ENCODE data around the gene ATP5F1D.

Gene ATP5F1D

GRCh38 chr19:1278713-1279660 lies 37.4 kb downstream of the ATP5F1D start:
- TF ChIP-seq EZH2phosphoT487 (IDR thresholded peaks at IDR 0.05; ENCODE audit: low read depth) (no peak), CTCF (IDR thresholded peaks at IDR 0.05; ENCODE audit: low read depth, low read length) (no peak)
- peaks cover 5% of the 10 kb centered on the region; the same call in 1 of the 2 replicates for H4K20me1 ChIP-seq (ENCODE audit: insufficient read depth, low read length)
- H3K9ac ChIP-seq (ENCODE audit: low read length): no peak overlapping the region
- H3K4me2 ChIP-seq (ENCODE audit: low read length): no peak overlapping the region
- peaks cover 17% of the 10 kb centered on the region for H3K4me1 ChIP-seq (ENCODE audit: low read length)
- no peaks in the 10 kb centered on the region for H3K9me3 ChIP-seq (ENCODE audit: insufficient read depth, low read length)
- peaks cover 24% of the 10 kb centered on the region for H3K36me3 ChIP-seq (replicated peaks; ENCODE audit: low read depth, low read length)
- no peak overlapping the region for H2AFZ ChIP-seq (ENCODE audit: low read depth, low read length)
- peaks cover 25% of the 10 kb centered on the region for H3K79me2 ChIP-seq (ENCODE audit: low read length)
- H3K27ac ChIP-seq (ENCODE audit: low read length): no peak overlapping the region
- H3K4me3 ChIP-seq (ENCODE audit: low read length): no peak overlapping the region
- H3K27me3 ChIP-seq (ENCODE audit: low read depth, low read length): peaks cover 6% of the 10 kb centered on the region; the same call in 1 of the 2 replicates

GRCh38 chr19:1279782-1280341 lies 38.3 kb downstream of the ATP5F1D start:
- Histone ChIP-seq H4K20me1 (ENCODE audit: insufficient read depth, low read length) (peaks cover 5% of the 10 kb centered on the region; the same call in 1 of the 2 replicates), H3K9ac (ENCODE audit: low read length) (no peak overlapping the region), H3K4me3 (ENCODE audit: low read length) (no peak overlapping the region), H3K9me3 (ENCODE audit: insufficient read depth, low read length) (no peaks in the 10 kb centered on the region), H3K27me3 (ENCODE audit: low read depth, low read length) (peaks cover 9% of the 10 kb centered on the region; the same call in 1 of the 2 replicates), H3K27ac (ENCODE audit: low read length) (no peak overlapping the region), H2AFZ (ENCODE audit: low read depth, low read length) (no peak overlapping the region), H3K79me2 (ENCODE audit: low read length) (peaks cover 16% of the 10 kb centered on the region), H3K36me3 (replicated peaks; ENCODE audit: low read depth, low read length) (peaks cover 15% of the 10 kb centered on the region), H3K4me2 (ENCODE audit: low read length) (no peak overlapping the region), H3K4me1 (ENCODE audit: low read length) (peaks cover 12% of the 10 kb centered on the region)
- TF ChIP-seq EZH2phosphoT487 (IDR thresholded peaks at IDR 0.05; ENCODE audit: low read depth) (no peak), CTCF (IDR thresholded peaks at IDR 0.05; ENCODE audit: low read depth, low read length) (peak; percentile 98)

GRCh38 chr19:1280636-1281568 lies 39.4 kb downstream of the ATP5F1D start:
- Histone ChIP-seq H2AFZ (ENCODE audit: low read depth, low read length) (no peak overlapping the region), H3K4me2 (ENCODE audit: low read length) (no peak overlapping the region), H3K4me1 (ENCODE audit: low read length) (peaks cover 9% of the 10 kb centered on the region), H3K9me3 (ENCODE audit: insufficient read depth, low read length) (no peaks in the 10 kb centered on the region), H3K27ac (ENCODE audit: low read length) (no peak overlapping the region), H3K36me3 (replicated peaks; ENCODE audit: low read depth, low read length) (peaks cover 12% of the 10 kb centered on the region), H4K20me1 (ENCODE audit: insufficient read depth, low read length) (peaks cover 5% of the 10 kb centered on the region; the same call in 1 of the 2 replicates), H3K4me3 (ENCODE audit: low read length) (no peak overlapping the region), H3K9ac (ENCODE audit: low read length) (no peak overlapping the region), H3K27me3 (ENCODE audit: low read depth, low read length) (peaks cover 9% of the 10 kb centered on the region; the same call in 1 of the 2 replicates), H3K79me2 (ENCODE audit: low read length) (peaks cover 13% of the 10 kb centered on the region)
- TF ChIP-seq CTCF (IDR thresholded peaks at IDR 0.05; ENCODE audit: low read depth, low read length) (no peak), EZH2phosphoT487 (IDR thresholded peaks at IDR 0.05; ENCODE audit: low read depth) (no peak)
